H1 (cell line): ENCODE measurements around the gene PTPRE. TPM values are rescaled to one million over a fixed set of nuclear protein-coding genes. Genes with fewer than 3 reads are reported as not detected.

Experiments
- CBX5 ChIP-seq: fragments of 300-800, 300-1000 bp; sonication (generic); IDR thresholded peaks from 2 replicates; pipeline ENCODE4 v1.7.1; 2016; ENCODE audit warnings: antibody characterized with exemption, low read length, low read depth
- CBX8 ChIP-seq: fragments of 300-800, 300-1000 bp; sonication (generic); IDR thresholded peaks from 2 replicates; pipeline ENCODE4 v1.7.1; 2016; ENCODE audit warnings: low read depth, low read length, borderline replicate concordance
- GTF2F1 ChIP-seq: IDR thresholded peaks from 2 replicates; pipeline ENCODE4 v1.6.1; 2012; ENCODE audit warnings: low read depth, low read length, improper control_type of control experiment, borderline replicate concordance
- SIRT6 ChIP-seq: IDR thresholded peaks from one replicate; pipeline ENCODE4 v1.7.1; 2012; ENCODE audit warnings: low read length, inconsistent platforms
- polyA plus RNA-seq, 7 experiments: library from polyadenylated mRNA; depleted of rRNA in 3 of 7; stranded (reverse) in 5 of 7; unstranded in 2 of 7; fragments of >200 nt in 5 of 7; fragments of 200-250 nt in 2 of 7; gene quantifications; 1 replicate in 5 of 7; 2 replicates in 1 of 7; 4 replicates in 1 of 7; pipeline versions ENCODE4 v1.2.1 to v1.2.3, GENCODE V29; 2011 to 2013; ENCODE audit warnings: missing spikeins in 2 of 7, mixed read lengths in 2 of 7
- total RNA-seq: library from RNA; stranded (reverse); fragmentation: NEBNext Ultra II Directional; extraction: Animal tissue kit (Norgen Biotek cat#: 25700); gene quantifications from 2 replicates; pipeline ENCODE4 v1.2.1, GENCODE V29; 2021
- TF ChIP-seq, protein P1 (sequence below): IDR thresholded peaks from 2 replicates; pipeline ENCODE4 v1.6.1; 2011; ENCODE audit warnings: low read length, improper control_type of control experiment

PTPRE gene
- total and polyA plus RNA-seq, 2 of the 8 experiments (the other 6 are each of a cell fraction or from before 2014, with no cell fraction given), result 0.33 to 0.54 TPM

GRCh38 chr10:127886371-127887051 is 20.4 kb upstream of the PTPRE start (continued):
- TF ChIP-seq CBX5 (no peak), SIRT6 (no peak), GTF2F1 (no peak), CBX8 (no peak)
- TF ChIP-seq, protein P1, sequence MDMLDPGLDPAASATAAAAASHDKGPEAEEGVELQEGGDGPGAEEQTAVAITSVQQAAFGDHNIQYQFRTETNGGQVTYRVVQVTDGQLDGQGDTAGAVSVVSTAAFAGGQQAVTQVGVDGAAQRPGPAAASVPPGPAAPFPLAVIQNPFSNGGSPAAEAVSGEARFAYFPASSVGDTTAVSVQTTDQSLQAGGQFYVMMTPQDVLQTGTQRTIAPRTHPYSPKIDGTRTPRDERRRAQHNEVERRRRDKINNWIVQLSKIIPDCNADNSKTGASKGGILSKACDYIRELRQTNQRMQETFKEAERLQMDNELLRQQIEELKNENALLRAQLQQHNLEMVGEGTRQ, result no peak
